Fibroblast of lung (primary cell): ENCODE data around the gene DCHS2. TPM values are rescaled to one million over a fixed set of nuclear protein-coding genes. Genes with fewer than 3 reads are reported as not detected.

ENCODE experiments used
- DNase-seq, 2 donors: peaks; one replicate each; pipeline versions ENCODE4 v3.0.0 to v3.0.0-alpha.2; 2010; ENCODE audit warnings: low read depth in 2 of 2
- H2AFZ ChIP-seq: 2 replicates; pipeline ENCODE4 v1.5.1; 2012; ENCODE audit warnings: low read length, control low read depth, inconsistent platforms
- H3K27ac ChIP-seq: 2 replicates; pipeline ENCODE4 v1.5.1; 2011; ENCODE audit warnings: low read length, control low read depth; ENCODE audit not compliant: insufficient read depth
- H3K27me3 ChIP-seq: 2 replicates; pipeline ENCODE4 v1.5.1; 2011; ENCODE audit warnings: mild to moderate bottlenecking, low read length; ENCODE audit not compliant: control insufficient read depth, insufficient read depth
- H3K36me3 ChIP-seq: 2 replicates; pipeline ENCODE4 v1.5.1; 2011; ENCODE audit warnings: low read length; ENCODE audit not compliant: control insufficient read depth, insufficient read depth
- H3K4me1 ChIP-seq: 2 replicates; pipeline ENCODE4 v1.5.1; 2011; ENCODE audit warnings: low read length; ENCODE audit not compliant: control insufficient read depth, insufficient read depth; ENCODE audit errors: extremely low read depth
- H3K4me2 ChIP-seq: 2 replicates; pipeline ENCODE4 v1.5.1; 2011; ENCODE audit warnings: low read length, control low read depth; ENCODE audit not compliant: insufficient read depth; ENCODE audit errors: extremely low read depth
- H3K4me3 ChIP-seq, 4 experiments: fragments of 200-600 bp in 1 of 4; sonication (generic) in 1 of 4; replicated peaks in 1 of 4; 2 replicates each; pipeline ENCODE4 v1.5.1; 2011 to 2016; ENCODE audit warnings: low read length in 4 of 4, low read depth in 3 of 4, mild to moderate bottlenecking in 3 of 4, control low read depth in 2 of 4, inconsistent platforms in 1 of 4, mixed read lengths in 1 of 4; ENCODE audit not compliant: insufficient read depth in 1 of 4; ENCODE audit errors: control extremely low read depth in 1 of 4
- H3K79me2 ChIP-seq: 2 replicates; pipeline ENCODE4 v1.5.1; 2012; ENCODE audit warnings: mild to moderate bottlenecking, low read length, inconsistent platforms; ENCODE audit not compliant: control insufficient read depth, insufficient read depth
- H3K9ac ChIP-seq: 2 replicates; pipeline ENCODE4 v1.5.1; 2011; ENCODE audit warnings: mild to moderate bottlenecking, low read length, control low read depth; ENCODE audit not compliant: insufficient read depth
- H3K9me3 ChIP-seq: 2 replicates; pipeline ENCODE4 v1.5.1; 2012; ENCODE audit warnings: low read depth, low read length; ENCODE audit not compliant: control insufficient read depth, insufficient read depth
- H4K20me1 ChIP-seq: 2 replicates; pipeline ENCODE4 v1.5.1; 2011; ENCODE audit warnings: low read length; ENCODE audit not compliant: control insufficient read depth, insufficient read depth; ENCODE audit errors: extremely low read depth
- EZH2 ChIP-seq: IDR thresholded peaks from 2 replicates; pipeline ENCODE4 v1.5.1; 2012; ENCODE audit warnings: low read length, control low read depth, mild to moderate bottlenecking; ENCODE audit errors: missing control alignments
- polyA plus RNA-seq, 2 donors: library from polyadenylated mRNA; depleted of rRNA in 1 of 2; stranded (reverse) in 1 of 2; unstranded in 1 of 2; fragments of >200 nt; gene quantifications; 2 replicates each; pipeline ENCODE4 v1.2.1, GENCODE V29; 2011 to 2012; ENCODE audit warnings: missing spikeins in 1 of 2
- total RNA-seq: library from RNA; depleted of rRNA; stranded (reverse); fragments of >200 nt; gene quantifications from 2 replicates; pipeline ENCODE4 v1.2.1, GENCODE V29; 2014
- TF ChIP-seq, protein P1 (sequence below), 2 donors: IDR thresholded peaks in 1 of 2; conservative IDR thresholded peaks in 1 of 2; 1 replicate in 1 of 2; 2 replicates in 1 of 2; pipeline ENCODE4 v1.5.1; 2011 to 2012; ENCODE audit warnings: low read length in 2 of 2, control low read depth in 1 of 2, inconsistent platforms in 1 of 2, low read depth in 1 of 2, mild to moderate bottlenecking in 1 of 2

DCHS2 gene
- total and polyA plus RNA-seq, 2 donors (not counting 1 experiment from before 2014, with no cell fraction given): not detected

DNA sequence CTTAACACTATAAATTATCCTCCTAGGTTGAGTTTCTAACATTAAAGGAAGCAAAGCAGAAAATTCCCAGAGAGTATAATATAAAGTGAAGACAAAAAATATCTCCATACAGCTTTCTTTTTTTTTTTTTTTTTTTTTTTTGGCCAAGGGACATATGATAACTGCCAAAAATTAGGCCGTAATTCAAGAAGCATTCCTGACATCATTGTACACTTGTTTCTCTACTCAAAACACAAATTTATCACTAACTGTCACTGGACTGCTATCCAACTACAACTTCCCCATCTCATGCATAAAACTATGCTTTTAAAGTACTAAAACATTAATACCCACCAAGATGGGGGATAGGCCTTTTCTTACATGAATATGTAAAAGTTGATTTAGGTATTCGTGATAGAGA is 77.2 kb downstream of the DCHS2 start:
- no peaks in the 10 kb centered on the region for H3K36me3 ChIP-seq
- no peak overlapping the region for H3K4me2 ChIP-seq
- no peaks in the 10 kb centered on the region for H3K27me3 ChIP-seq
- H3K79me2 ChIP-seq: no peaks in the 10 kb centered on the region
- TF ChIP-seq, protein P1, sequence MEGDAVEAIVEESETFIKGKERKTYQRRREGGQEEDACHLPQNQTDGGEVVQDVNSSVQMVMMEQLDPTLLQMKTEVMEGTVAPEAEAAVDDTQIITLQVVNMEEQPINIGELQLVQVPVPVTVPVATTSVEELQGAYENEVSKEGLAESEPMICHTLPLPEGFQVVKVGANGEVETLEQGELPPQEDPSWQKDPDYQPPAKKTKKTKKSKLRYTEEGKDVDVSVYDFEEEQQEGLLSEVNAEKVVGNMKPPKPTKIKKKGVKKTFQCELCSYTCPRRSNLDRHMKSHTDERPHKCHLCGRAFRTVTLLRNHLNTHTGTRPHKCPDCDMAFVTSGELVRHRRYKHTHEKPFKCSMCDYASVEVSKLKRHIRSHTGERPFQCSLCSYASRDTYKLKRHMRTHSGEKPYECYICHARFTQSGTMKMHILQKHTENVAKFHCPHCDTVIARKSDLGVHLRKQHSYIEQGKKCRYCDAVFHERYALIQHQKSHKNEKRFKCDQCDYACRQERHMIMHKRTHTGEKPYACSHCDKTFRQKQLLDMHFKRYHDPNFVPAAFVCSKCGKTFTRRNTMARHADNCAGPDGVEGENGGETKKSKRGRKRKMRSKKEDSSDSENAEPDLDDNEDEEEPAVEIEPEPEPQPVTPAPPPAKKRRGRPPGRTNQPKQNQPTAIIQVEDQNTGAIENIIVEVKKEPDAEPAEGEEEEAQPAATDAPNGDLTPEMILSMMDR (conservative IDR thresholded peaks at IDR 0.05 in 1 of 2, IDR thresholded peaks at IDR 0.05 in 1 of 2; ENCODE audit: low read depth in 1 of 2, low read length in 2 of 2): no peak
- TF ChIP-seq EZH2: no peak
- DNase-seq: no peak
- no peak overlapping the region for H3K4me3 ChIP-seq
- no peak overlapping the region for H2AFZ ChIP-seq
- H3K4me1 ChIP-seq: no peaks in the 10 kb centered on the region
- H3K9ac ChIP-seq: no peak overlapping the region
- H3K27ac ChIP-seq: no peak overlapping the region
- H4K20me1 ChIP-seq: no peaks in the 10 kb centered on the region
- H3K9me3 ChIP-seq: no peaks in the 10 kb centered on the region

DNA sequence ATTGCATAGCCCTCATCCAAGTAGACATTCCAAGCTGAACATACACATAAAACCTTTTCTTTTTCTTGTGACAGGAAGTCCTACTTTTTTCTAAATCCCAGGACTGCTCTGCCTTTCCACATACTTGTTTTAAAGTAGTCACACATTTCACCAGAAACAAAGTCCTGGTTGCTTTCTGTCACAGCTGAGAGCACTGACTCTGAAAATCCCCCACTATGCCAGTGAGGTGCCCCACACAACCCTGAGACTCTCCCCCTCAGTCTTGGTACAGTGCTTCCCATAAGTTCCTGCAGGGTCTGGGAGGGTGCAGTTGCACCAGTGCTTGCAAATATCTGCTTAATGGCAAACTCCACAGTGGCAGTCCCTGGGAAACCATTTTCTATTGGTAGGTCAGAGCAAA is 84.2 kb downstream of the DCHS2 start:
- no peak overlapping the region for H3K4me3 ChIP-seq
- H2AFZ ChIP-seq: no peak overlapping the region
- TF ChIP-seq EZH2: no peak
- TF ChIP-seq, protein P1 (conservative IDR thresholded peaks at IDR 0.05 in 1 of 2, IDR thresholded peaks at IDR 0.05 in 1 of 2; ENCODE audit: low read depth in 1 of 2, low read length in 2 of 2): no peak
- H3K27ac ChIP-seq: no peak overlapping the region
- no peaks in the 10 kb centered on the region for H3K4me1 ChIP-seq
- no peak overlapping the region for H3K4me2 ChIP-seq
- H3K9ac ChIP-seq: no peak overlapping the region
- no peaks in the 10 kb centered on the region for H3K9me3 ChIP-seq
- H3K79me2 ChIP-seq: no peaks in the 10 kb centered on the region
- H3K27me3 ChIP-seq: no peaks in the 10 kb centered on the region
- H3K36me3 ChIP-seq: no peaks in the 10 kb centered on the region
- DNase-seq: no peak
- H4K20me1 ChIP-seq: no peaks in the 10 kb centered on the region

DNA sequence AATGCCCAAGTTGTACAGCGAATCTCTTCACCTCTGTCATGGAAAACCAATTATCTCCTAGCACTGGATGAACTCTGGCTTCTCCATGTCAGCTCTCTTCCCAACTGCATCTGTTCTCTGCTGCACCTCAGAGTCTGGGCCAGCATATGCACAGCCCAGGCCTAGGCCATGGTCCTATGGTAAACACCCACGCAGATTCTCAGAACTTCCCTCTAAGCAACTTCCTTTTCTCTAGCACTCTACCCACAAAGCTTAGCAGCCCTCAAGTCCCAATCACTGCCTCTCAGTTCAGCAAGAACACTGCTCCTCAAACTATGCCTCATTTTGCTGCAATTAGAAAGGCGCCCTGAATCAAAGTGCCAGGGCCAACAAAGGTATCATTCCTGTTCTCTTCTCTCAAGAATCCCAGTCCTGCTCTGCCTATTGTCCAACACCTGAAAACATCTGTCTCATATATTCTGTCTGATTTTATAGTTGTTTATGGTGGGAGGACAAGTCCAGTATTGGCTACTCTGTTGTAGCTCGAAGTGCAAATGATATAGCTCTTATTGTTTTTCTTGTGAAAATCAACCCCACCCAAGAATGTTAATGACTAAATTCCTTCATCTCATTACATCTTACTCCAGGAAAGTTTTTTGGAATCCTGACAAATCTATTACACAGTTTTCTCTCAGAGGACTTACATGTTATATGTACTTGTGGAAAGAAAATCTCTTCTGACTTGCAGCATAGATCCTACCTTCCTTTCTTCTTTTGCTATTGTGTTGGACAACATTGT is 85.4 kb downstream of the DCHS2 start:
- no peak overlapping the region for H3K27ac ChIP-seq
- no peaks in the 10 kb centered on the region for H3K36me3 ChIP-seq
- H3K27me3 ChIP-seq: no peaks in the 10 kb centered on the region
- H3K4me3 ChIP-seq: no peak overlapping the region
- no peak for DNase-seq
- H4K20me1 ChIP-seq: no peaks in the 10 kb centered on the region
- no peak overlapping the region for H3K9ac ChIP-seq
- H3K4me2 ChIP-seq: no peak overlapping the region
- TF ChIP-seq EZH2: no peak
- TF ChIP-seq, protein P1 (conservative IDR thresholded peaks at IDR 0.05 in 1 of 2, IDR thresholded peaks at IDR 0.05 in 1 of 2; ENCODE audit: low read depth in 1 of 2, low read length in 2 of 2): no peak
- H3K4me1 ChIP-seq: no peaks in the 10 kb centered on the region
- no peaks in the 10 kb centered on the region for H3K9me3 ChIP-seq
- H2AFZ ChIP-seq: no peak overlapping the region
- H3K79me2 ChIP-seq: no peaks in the 10 kb centered on the region
